HCT116 (cell line): Measurements from ENCODE around the gene TNNC1. TPM values are rescaled to one million over a fixed set of nuclear protein-coding genes. Genes with fewer than 3 reads are reported as not detected.

Source experiments
- ATAC-seq: fragments of 200-7000 bp; cut with Tn5 transposase; 2 replicates; pipeline ENCODE4 v1.9.1; 2020; ENCODE audit warnings: mild to moderate bottlenecking, moderate library complexity
- BruUV-seq: library from RNA; stranded (reverse); fragments of 400-500 nt; replicated peaks from 2 replicates; lab custom pipeline; 2021; lab: Mats Ljungman, UMichigan
- CTCF ChIA-PET: fragments of 300-600 bp; sonication (Branson Sonifier 250); formaldehyde crosslinking; loops from one replicate; lab custom pipeline; 2021; ENCODE audit warnings: antibody characterized with exemption; lab: Charles Lee
- POLR2A ChIA-PET: fragments of 300-600, 350-600 bp; sonication (Branson Sonifier 250); formaldehyde crosslinking; loops from one replicate; lab custom pipeline; 2021; ENCODE audit warnings: antibody characterized with exemption; lab: Charles Lee
- RAD21 ChIA-PET, 2 experiments: fragments of 300-600 bp; sonication (Branson Sonifier 250); formaldehyde crosslinking; loops; one replicate each; lab custom pipeline; 2023; ENCODE audit warnings: low total read pairs in 2 of 2; ENCODE audit not compliant: uncharacterized antibody in 2 of 2, unreplicated experiment in 2 of 2, low non-redundant PET in 1 of 2; lab: Charles Lee
- DNase-seq: peaks from one replicate; pipeline ENCODE4 v3.0.0-alpha.2; 2010; ENCODE audit warnings: low read depth, low spot score
- H2AFZ ChIP-seq: fragments of 200-600 bp; shearing (Covaris generic), sonication (generic); 2 replicates; pipeline ENCODE4 v1.6.1; 2017; ENCODE audit warnings: low read depth, mixed run types, mixed read lengths, antibody characterized with exemption, low read length; ENCODE audit not compliant: poor library complexity, severe bottlenecking
- H3K27ac ChIP-seq: 2 replicates; pipeline ENCODE4 v1.5.1; 2012; ENCODE audit warnings: low read depth, low read length
- H3K27me3 ChIP-seq: fragments of 200-600 bp; sonication (generic); 2 replicates; pipeline ENCODE4 v1.6.1; 2016; ENCODE audit warnings: mixed run types, low read length, mixed read lengths; ENCODE audit not compliant: insufficient read depth
- H3K36me3 ChIP-seq, 2 experiments: fragments of 200-500 bp in 1 of 2; fragments of 200-600 bp in 1 of 2; sonication (Bioruptor generic) in 1 of 2; sonication (generic) in 1 of 2; 2 replicates each; pipeline versions ENCODE4 v1.5.1 to v1.6.1; 2014 to 2016; ENCODE audit warnings: low read length in 2 of 2, inconsistent platforms in 1 of 2, mixed read lengths in 1 of 2, mixed run types in 1 of 2; ENCODE audit not compliant: insufficient read depth in 2 of 2, control insufficient read depth in 1 of 2
- H3K4me1 ChIP-seq, 2 experiments: fragments of 200-600 bp in 1 of 2; sonication (generic) in 1 of 2; 2 replicates each; pipeline versions ENCODE4 v1.5.1 to v1.6.1; 2012 to 2017; ENCODE audit warnings: low read length in 2 of 2, inconsistent platforms in 1 of 2, mild to moderate bottlenecking in 1 of 2, mixed read lengths in 1 of 2, mixed run types in 1 of 2, moderate library complexity in 1 of 2; ENCODE audit not compliant: insufficient read depth in 2 of 2, control insufficient read depth in 1 of 2
- H3K4me2 ChIP-seq: fragments of 200-600 bp; sonication (generic); 2 replicates; pipeline ENCODE4 v1.6.1; 2017; ENCODE audit warnings: mixed run types, low read length, mixed read lengths
- H3K4me3 ChIP-seq, 2 experiments: fragments of 200-600 bp in 1 of 2; sonication (generic) in 1 of 2; replicated peaks in 1 of 2; 2 replicates each; pipeline ENCODE4 v1.5.1; 2011 to 2016; ENCODE audit warnings: low read length in 2 of 2, control low read depth in 1 of 2, low read depth in 1 of 2, mild to moderate bottlenecking in 1 of 2, mixed read lengths in 1 of 2, mixed run types in 1 of 2
- H3K79me2 ChIP-seq: fragments of 200-600 bp; sonication (generic); 2 replicates; pipeline ENCODE4 v1.6.1; 2017; ENCODE audit warnings: mild to moderate bottlenecking, mixed run types, low read length, moderate library complexity, mixed read lengths; ENCODE audit not compliant: insufficient read depth
- H3K9ac ChIP-seq: fragments of 200-600 bp; sonication (generic); 2 replicates; pipeline ENCODE4 v1.6.1; 2016; ENCODE audit warnings: low read length, mixed read lengths
- H3K9me2 ChIP-seq: fragments of 200-600 bp; sonication (generic), shearing (Covaris generic); 2 replicates; pipeline ENCODE4 v1.6.1; 2017; ENCODE audit warnings: mixed run types, mild to moderate bottlenecking, moderate library complexity; ENCODE audit not compliant: insufficient read depth
- H3K9me3 ChIP-seq, 2 experiments: fragments of 200-500 bp in 1 of 2; fragments of 200-600 bp in 1 of 2; sonication (Bioruptor generic) in 1 of 2; sonication (generic) in 1 of 2; 2 replicates each; pipeline ENCODE4 v1.6.1; 2014 to 2017; ENCODE audit warnings: low read length in 2 of 2, mixed read lengths in 2 of 2, inconsistent platforms in 1 of 2, low read depth in 1 of 2, mild to moderate bottlenecking in 1 of 2, mixed run types in 1 of 2, moderate library complexity in 1 of 2; ENCODE audit not compliant: control insufficient read depth in 1 of 2, insufficient read depth in 1 of 2
- H4K20me1 ChIP-seq: fragments of 200-600 bp; sonication (generic), shearing (Covaris generic); 2 replicates; pipeline ENCODE4 v1.6.1; 2017; ENCODE audit warnings: mixed run types, mild to moderate bottlenecking, moderate library complexity; ENCODE audit not compliant: insufficient read depth
- CBX3 ChIP-seq: IDR thresholded peaks from 2 replicates; pipeline ENCODE4 v1.6.1; 2012; ENCODE audit warnings: low read depth
- ELF1 ChIP-seq: IDR thresholded peaks from 2 replicates; pipeline ENCODE4 v1.6.1; 2012; ENCODE audit warnings: low read depth, borderline replicate concordance
- EZH2 ChIP-seq: fragments of 200-600 bp; sonication (generic); IDR thresholded peaks from 2 replicates; pipeline ENCODE4 v1.6.1; 2017; ENCODE audit warnings: antibody characterized with exemption, mixed run types
- JUND ChIP-seq: IDR thresholded peaks from 2 replicates; pipeline ENCODE4 v1.6.1; 2012
- RAD21 ChIP-seq: IDR thresholded peaks from 2 replicates; pipeline ENCODE4 v1.6.1; 2012; ENCODE audit warnings: low read depth, mild to moderate bottlenecking
- REST ChIP-seq: IDR thresholded peaks from 2 replicates; pipeline ENCODE4 v1.6.1; 2012; ENCODE audit warnings: low read depth
- SIN3A ChIP-seq: IDR thresholded peaks from 2 replicates; pipeline ENCODE4 v1.6.1; 2012; ENCODE audit warnings: low read depth
- SP1 ChIP-seq: IDR thresholded peaks from 2 replicates; pipeline ENCODE4 v1.6.1; 2012; ENCODE audit warnings: low read depth
- SRF ChIP-seq: IDR thresholded peaks from 2 replicates; pipeline ENCODE4 v1.6.1; 2012; ENCODE audit warnings: low read depth
- TCF7L2 ChIP-seq: IDR thresholded peaks from 2 replicates; pipeline ENCODE4 v1.7.0; 2011; ENCODE audit warnings: borderline replicate concordance, inconsistent platforms; ENCODE audit not compliant: insufficient read depth, insufficient read length; ENCODE audit errors: extremely low read depth
- YY1 ChIP-seq: IDR thresholded peaks from 2 replicates; pipeline ENCODE4 v1.6.1; 2011; ENCODE audit warnings: low read length, low read depth, moderate library complexity, mild to moderate bottlenecking; ENCODE audit not compliant: insufficient replicate concordance; ENCODE audit errors: extremely low read depth
- ZBTB33 ChIP-seq: IDR thresholded peaks from 2 replicates; pipeline ENCODE4 v1.6.1; 2011; ENCODE audit warnings: mild to moderate bottlenecking, low read length, moderate library complexity; ENCODE audit not compliant: insufficient replicate concordance; ENCODE audit errors: extremely low read depth
- ZFX ChIP-seq: fragments of 450-650 bp; IDR thresholded peaks from 2 replicates; pipeline ENCODE4 v1.6.1; 2017
- ZNF274 ChIP-seq: fragments of 200-500 bp; sonication (Bioruptor generic); IDR thresholded peaks from 2 replicates; pipeline ENCODE4 v1.6.1; 2014; ENCODE audit warnings: mild to moderate bottlenecking, low read depth, low read length, inconsistent platforms
- intact Hi-C: fragments of 100-400 bp; cut with micrococcal nuclease; formaldehyde crosslinking; loops from 2 replicates; pipeline ENCODE4 v1.10.0; 2022
- total RNA-seq: library from RNA; stranded (reverse); gene quantifications from one replicate; pipeline ENCODE4 v1.2.1, GENCODE V29; 2021; ENCODE audit not compliant: unreplicated experiment
- TF ChIP-seq, protein P1 (sequence below): IDR thresholded peaks from 2 replicates; pipeline ENCODE4 v1.6.1; 2012

The TNNC1 gene
- total RNA-seq, 1 experiment from 2014 or later = 2.2 TPM

DNA sequence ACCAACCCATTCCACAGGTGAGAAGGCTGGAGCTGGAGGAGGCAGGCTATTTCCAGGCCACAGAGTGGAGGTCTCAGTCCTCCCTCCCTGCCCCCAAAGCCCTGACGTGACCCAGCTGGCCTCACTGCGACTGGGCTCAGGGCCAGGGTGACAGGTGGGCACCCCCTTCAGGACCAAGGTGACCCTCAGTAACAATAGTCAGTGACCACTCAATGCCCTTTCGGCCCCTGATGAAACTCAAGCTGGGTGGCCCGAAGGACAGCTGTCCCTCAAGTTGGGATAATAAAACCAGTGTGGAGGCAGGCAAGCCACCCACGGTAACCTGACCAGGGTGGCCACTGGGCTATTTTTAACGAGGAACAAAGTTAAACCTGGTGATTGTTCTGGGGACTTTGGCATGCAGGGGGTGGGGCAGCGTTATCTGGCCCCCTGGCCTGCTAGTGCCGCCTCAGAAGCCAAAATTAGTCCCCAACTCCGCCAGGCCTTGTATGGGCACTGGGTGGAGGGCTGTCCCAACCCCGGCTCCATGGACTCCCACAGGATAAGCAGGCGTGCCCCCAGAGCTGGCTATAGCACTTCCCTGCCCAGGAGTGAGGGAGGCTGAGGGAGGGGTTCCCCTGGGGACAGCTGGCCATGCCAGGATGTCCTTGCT, 1.1 kb downstream of the TNNC1 start:
- ChIA-PET POLR2A (no interaction called here), RAD21 (interaction anchor here in 1 of 2 experiments (0.8 kb wide), 1 partner anchor 25 kb away, joined by 3 read pairs; no protein-coding TSS in a partner anchor), CTCF (no interaction called here)
- intact Hi-C loops = no loop called here
- no peak for DNase-seq
- BruUV-seq = no TSS peak
- TF ChIP-seq SIN3A (no peak), EZH2 (no peak), YY1 (no peak), REST (no peak), ZNF274 (no peak), SRF (no peak), ZBTB33 (no peak), TCF7L2 (no peak), SP1 (no peak), ELF1 (no peak), ZFX (no peak), JUND (no peak), CBX3 (no peak), RAD21 (no peak)
- TF ChIP-seq, protein P1, sequence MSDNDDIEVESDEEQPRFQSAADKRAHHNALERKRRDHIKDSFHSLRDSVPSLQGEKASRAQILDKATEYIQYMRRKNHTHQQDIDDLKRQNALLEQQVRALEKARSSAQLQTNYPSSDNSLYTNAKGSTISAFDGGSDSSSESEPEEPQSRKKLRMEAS = no peak
- H3K9me3 ChIP-seq = no peaks in the 10 kb centered on the region
- peak overlapping the region; percentile 89 for H3K4me2 ChIP-seq
- peaks cover 22% of the 10 kb centered on the region for H3K79me2 ChIP-seq
- ATAC-seq = no peak
- H3K4me3 ChIP-seq = peak overlapping the region in 1 of 2 experiments; percentile 2; a peak in 1 of 4 replicates
- H3K36me3 ChIP-seq = peaks cover 2 to 9% of the 10 kb centered on the region in 2 experiments; a peak in 3 of 4 replicates
- H3K9me2 ChIP-seq = no peaks in the 10 kb centered on the region
- peak overlapping the region; percentile 36; the same call in 1 of the 2 replicates for H3K27ac ChIP-seq
- no peaks in the 10 kb centered on the region for H3K27me3 ChIP-seq
- H3K9ac ChIP-seq = 0 out of 2 replicates have a peak overlapping the region, but pooled peaks have one; percentile 18
- no peaks in the 10 kb centered on the region for H4K20me1 ChIP-seq
- no peak overlapping the region for H2AFZ ChIP-seq
- peaks cover 46 to 71% of the 10 kb centered on the region in 2 experiments for H3K4me1 ChIP-seq
